ENCODE results near the gene GNAQ.
"Not testable (repeated sequence)": the region's sequence is repeated elsewhere in the genome, so short reads cannot be mapped to it uniquely, and the experiment has no call there.

The GNAQ gene

DNA sequence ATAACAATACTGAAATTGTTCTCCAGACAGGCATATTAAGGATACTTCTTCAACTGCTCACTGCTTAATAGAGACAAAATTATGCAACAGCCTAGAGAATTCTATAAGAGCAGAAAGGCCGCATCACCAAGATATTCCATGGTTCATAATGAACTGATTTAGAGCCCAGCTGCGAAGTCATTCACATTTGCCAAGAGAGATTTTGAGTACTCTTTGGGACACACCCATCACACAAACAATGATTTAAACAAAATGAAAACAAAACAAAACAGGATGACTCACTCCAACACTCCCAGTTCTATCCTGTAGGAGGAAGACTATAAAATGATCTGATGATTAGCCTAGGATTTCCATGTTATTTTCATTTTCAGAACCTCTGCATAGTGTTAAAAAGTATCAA lies 237.8 kb downstream of the GNAQ start:
- intact Hi-C loops (cut with DNase I), result no loop called here
- DNase-seq, result peak in 9 of 42 donors; percentile 10 to 71 (median 37)

GRCh38 chr9:77789891-77790290 lies 241.7 kb downstream of the GNAQ start:
- no peak for DNase-seq
- intact Hi-C loops (cut with DNase I), result no loop called here

DNA sequence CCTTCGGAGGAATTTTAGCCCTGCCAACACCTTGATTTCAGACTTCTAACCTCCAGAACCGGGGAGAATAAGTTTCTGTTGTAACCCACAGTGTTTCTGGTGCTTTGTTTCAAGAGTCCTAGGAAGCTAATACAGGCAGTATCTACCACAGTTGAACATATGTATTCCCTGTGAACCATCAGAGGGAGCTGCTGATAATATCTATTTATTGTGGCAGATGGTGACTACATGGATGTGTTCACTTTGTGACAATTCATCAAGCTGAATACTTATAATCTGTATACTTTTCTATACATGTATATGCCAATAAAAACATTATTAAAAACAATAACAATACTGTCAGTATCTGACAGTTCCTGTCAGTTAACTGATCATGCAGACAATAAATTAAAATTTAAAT lies 246.3 kb downstream of the GNAQ start:
- DNase-seq, result no peak
- intact Hi-C loops (cut with DNase I), result no loop called here

GRCh38 chr9:77783518-77783917 lies 248.1 kb downstream of the GNAQ start:
- no peak for DNase-seq
- intact Hi-C loops (cut with DNase I), result no loop called here

- no peak for DNase-seq
- intact Hi-C loops (cut with DNase I), result no loop called here
Measured at GRCh38 chr9:77779010-77779409, 252.6 kb downstream of the GNAQ start.

DNA sequence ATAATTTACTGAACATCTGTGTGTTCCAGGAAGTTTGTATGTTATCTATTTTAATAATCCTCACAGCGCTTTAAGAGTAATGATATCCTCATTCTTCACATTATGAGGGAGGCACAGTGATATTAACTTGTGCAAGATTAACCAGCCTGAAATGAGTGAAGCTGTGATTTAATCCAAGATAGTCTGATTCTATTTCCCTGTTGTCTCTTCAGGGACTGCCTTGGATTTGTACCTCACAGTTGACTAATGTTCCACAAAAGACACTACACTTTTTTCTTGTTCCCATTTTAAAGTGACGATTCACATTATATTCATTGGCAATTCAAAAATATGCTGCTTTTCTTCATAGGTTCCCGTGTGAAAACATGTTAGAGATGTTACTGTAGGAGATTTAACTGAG lies 258.2 kb downstream of the GNAQ start:
- intact Hi-C loops (cut with DNase I), result no loop called here
- no peak for DNase-seq

GRCh38 chr9:77772646-77773045 lies 259.0 kb downstream of the GNAQ start:
- intact Hi-C loops (cut with DNase I), result no loop called here
- DNase-seq, result no peak

GRCh38 chr9:77771171-77771570 lies 260.4 kb downstream of the GNAQ start:
- intact Hi-C loops (cut with DNase I), result no loop called here
- DNase-seq, result no peak

GRCh38 chr9:77770340-77770739 lies 261.3 kb downstream of the GNAQ start:
- peak in 20 of 42 donors; percentile 12 to 80 (median 47) for DNase-seq
- intact Hi-C loops (cut with DNase I), result no loop called here

DNA sequence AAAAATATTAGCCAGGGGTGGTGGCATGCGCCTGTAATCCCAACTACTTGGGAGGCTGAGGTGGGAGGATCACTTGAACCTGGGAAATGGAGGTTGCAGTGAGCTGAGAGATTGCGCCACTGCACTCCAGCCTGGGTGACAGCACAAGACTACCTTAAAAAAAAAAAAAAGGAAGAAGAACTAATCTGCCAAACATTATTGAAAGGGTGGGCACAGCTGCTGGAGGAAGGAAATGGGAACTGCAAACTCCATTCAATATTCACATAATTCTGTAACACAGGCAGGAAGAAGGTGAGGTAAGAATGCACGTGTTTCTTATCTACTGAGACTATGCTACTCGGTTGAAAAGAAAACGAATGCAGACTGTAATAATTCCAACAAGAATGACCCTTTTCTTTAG lies 262.4 kb downstream of the GNAQ start:
- DNase-seq, result no peak
- intact Hi-C loops (cut with DNase I), result no loop called here

- intact Hi-C loops (cut with DNase I), result no loop called here
- peak in 3 of 42 donors; percentile 19 to 39 (median 26) for DNase-seq
Measured at GRCh38 chr9:77766587-77766986, 265.0 kb downstream of the GNAQ start.

- intact Hi-C loops (cut with DNase I), result no loop called here
- no peak for DNase-seq
Measured at GRCh38 chr9:77765781-77766259, 265.8 kb downstream of the GNAQ start.

GRCh38 chr9:77764894-77765780 lies 266.5 kb downstream of the GNAQ start:
- no peak for DNase-seq
- intact Hi-C loops (cut with DNase I), result no loop called here

GRCh38 chr9:77763566-77763965 lies 268.0 kb downstream of the GNAQ start:
- intact Hi-C loops (cut with DNase I), result no loop called here
- no peak for DNase-seq

- DNase-seq; intact Hi-C loops (cut with DNase I): not testable (repeated sequence)
Measured at GRCh38 chr9:77760919-77761318, 270.7 kb downstream of the GNAQ start.

DNA sequence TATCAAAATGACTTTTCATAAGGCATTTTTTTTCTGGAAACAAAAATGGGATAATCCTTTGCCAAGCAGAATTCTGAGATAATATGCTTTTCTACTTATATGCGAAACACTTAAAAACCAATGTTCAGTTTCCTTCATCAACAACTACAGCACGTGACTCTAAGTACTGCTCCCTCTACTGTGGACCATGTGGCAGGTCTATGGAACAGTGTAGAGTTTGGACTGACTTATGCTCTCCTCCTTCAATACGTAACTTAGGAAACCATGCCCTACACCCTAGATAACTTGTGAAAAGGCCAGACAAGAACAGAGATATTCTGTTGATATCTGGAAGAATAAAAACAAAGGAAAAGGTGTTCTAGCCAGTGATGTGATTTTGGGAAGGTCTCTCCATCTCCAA lies 272.2 kb downstream of the GNAQ start:
- no peak for DNase-seq
- intact Hi-C loops (cut with DNase I), result loop anchor here (10.0 kb wide), 1 partner anchor 305 kb away; no protein-coding TSS in a partner anchor

DNA sequence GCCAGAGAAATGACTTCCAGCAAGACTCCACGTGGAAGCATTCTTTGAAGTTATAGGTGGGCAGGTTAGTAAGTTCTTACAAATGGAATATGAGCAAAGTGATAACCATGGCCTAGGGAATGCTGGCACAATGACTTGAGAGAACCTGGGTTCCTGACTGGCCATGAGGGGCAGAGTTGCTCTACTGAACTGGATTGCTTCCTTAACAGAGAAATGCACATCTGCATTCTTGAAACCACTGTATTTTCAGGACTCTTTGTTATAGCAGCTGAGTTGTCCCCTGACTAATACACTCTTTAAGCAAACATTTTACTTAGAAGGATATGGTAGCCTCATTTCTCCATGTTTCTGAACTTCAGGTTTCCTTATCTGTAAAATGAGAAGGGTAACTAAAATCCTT lies 275.2 kb downstream of the GNAQ start:
- no peak for DNase-seq
- intact Hi-C loops (cut with DNase I), result loop anchor here (10.0 kb wide), 1 partner anchor 302 kb away; no protein-coding TSS in a partner anchor

GRCh38 chr9:77753180-77753579 lies 278.4 kb downstream of the GNAQ start:
- intact Hi-C loops (cut with DNase I), result loop anchor here (10.0 kb wide), 1 partner anchor 298 kb away; no protein-coding TSS in a partner anchor
- DNase-seq, result no peak

- intact Hi-C loops (cut with DNase I), result loop anchor here (10.0 kb wide), 1 partner anchor 298 kb away; no protein-coding TSS in a partner anchor
Measured at GRCh38 chr9:77752554-77752953, 279.1 kb downstream of the GNAQ start.

DNA sequence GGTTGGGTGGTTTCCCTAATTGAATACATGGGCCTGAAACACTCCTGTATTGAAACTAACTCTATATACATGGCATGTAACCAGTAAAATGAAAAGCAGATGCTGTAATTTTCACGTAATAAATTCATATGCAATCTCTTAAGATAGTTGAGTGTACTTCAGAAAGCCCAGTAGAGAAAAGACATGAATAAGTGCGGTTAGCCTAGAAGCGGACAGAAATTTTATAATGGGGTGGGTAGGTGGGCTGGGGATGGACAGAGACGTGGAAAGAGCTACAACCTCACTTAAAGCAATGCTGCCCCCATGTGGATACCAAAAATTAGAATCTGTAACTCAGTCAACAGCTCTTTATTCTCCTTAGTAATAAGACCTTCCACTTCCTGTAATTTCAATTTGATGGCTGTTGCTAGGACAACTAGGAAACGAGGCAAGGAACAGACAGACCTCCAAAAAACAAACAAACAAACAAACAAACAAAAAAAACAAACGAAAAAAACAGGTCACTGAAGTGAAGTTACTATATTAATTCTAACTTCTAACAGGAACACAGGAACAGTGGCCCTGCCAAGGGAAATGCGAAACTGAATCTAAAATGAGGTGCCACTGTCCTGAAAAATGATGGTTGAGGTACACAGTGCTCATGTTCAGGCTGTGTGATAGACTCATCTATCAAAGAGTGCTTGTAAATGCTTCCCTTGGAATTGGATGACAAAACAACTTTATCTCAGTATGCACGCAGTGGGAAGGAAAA lies 280.1 kb downstream of the GNAQ start:
- peak in 14 of 42 donors; percentile 36 to 82 (median 68) for DNase-seq
- intact Hi-C loops (cut with DNase I), result loop anchor here (10.0 kb wide), 1 partner anchor 297 kb away; no protein-coding TSS in a partner anchor

More at GRCh38 chr9:77752554-77752953, 279.1 kb downstream of the GNAQ start:
- no peak for DNase-seq
